SK-N-SH (cell line): Measurements from ENCODE around the gene CCL28. TPM values are rescaled to one million over a fixed set of nuclear protein-coding genes. Genes with fewer than 3 reads are reported as not detected.

ENCODE experiments used
- CTCF ChIA-PET: fragments of 300-600, 350-600 bp; formaldehyde crosslinking; extraction: SDS; loops from one replicate; lab custom pipeline; 2021; lab: Yijun Ruan, JAX
- POLR2A ChIA-PET: fragments of 350-600 bp; sonication (Branson Sonifier 250); formaldehyde crosslinking; extraction: SDS; loops from one replicate; lab custom pipeline; 2020; ENCODE audit warnings: antibody characterized with exemption, inconsistent platforms; lab: Yijun Ruan, JAX
- DNase-seq: peaks from one replicate; pipeline ENCODE4 v3.0.0; 2012
- H2AFZ ChIP-seq: fragments of 200-600 bp; sonication (generic); 2 replicates; pipeline ENCODE4 v1.8.1; 2016; ENCODE audit warnings: antibody characterized with exemption, mild to moderate bottlenecking, low read depth
- H3F3A ChIP-seq: fragments of 200-600 bp; sonication (generic); replicated peaks from 2 replicates; pipeline ENCODE3; 2016; ENCODE audit warnings: antibody characterized with exemption, mild to moderate bottlenecking; ENCODE audit not compliant: insufficient read depth
- H3K27ac ChIP-seq, 2 experiments: fragments of 200-500 bp in 1 of 2; fragments of 200-600 bp in 1 of 2; sonication (Bioruptor generic) in 1 of 2; sonication (generic), shearing (Covaris generic) in 1 of 2; 2 replicates each; pipeline versions ENCODE4 v1.5.1 to v1.6.1; 2014 to 2016; ENCODE audit warnings: low read depth in 2 of 2, inconsistent platforms in 1 of 2, low read length in 1 of 2, mild to moderate bottlenecking in 1 of 2, mixed read lengths in 1 of 2
- H3K27me3 ChIP-seq: fragments of 200-600 bp; sonication (generic), shearing (Covaris generic); 2 replicates; pipeline ENCODE4 v1.6.1; 2016; ENCODE audit warnings: mixed run types; ENCODE audit not compliant: insufficient read depth
- H3K36me3 ChIP-seq, 2 experiments: fragments of 200-500 bp in 1 of 2; fragments of 200-600 bp in 1 of 2; sonication (Bioruptor generic) in 1 of 2; sonication (generic) in 1 of 2; replicated peaks in 1 of 2; 2 replicates each; pipeline versions ENCODE3 to v1.5.1; 2014 to 2016; ENCODE audit warnings: low read length in 1 of 2, mild to moderate bottlenecking in 1 of 2; ENCODE audit not compliant: insufficient read depth in 2 of 2, control insufficient read depth in 1 of 2
- H3K4me1 ChIP-seq, 2 experiments: fragments of 200-500 bp in 1 of 2; fragments of 200-600 bp in 1 of 2; sonication (Bioruptor generic) in 1 of 2; sonication (generic), shearing (Covaris generic) in 1 of 2; 2 replicates each; pipeline versions ENCODE4 v1.5.1 to v1.6.1; 2014 to 2016; ENCODE audit warnings: low read depth in 1 of 2, low read length in 1 of 2, mixed run types in 1 of 2; ENCODE audit not compliant: insufficient read depth in 2 of 2, control insufficient read depth in 1 of 2
- H3K4me2 ChIP-seq: fragments of 200-600 bp; sonication (generic), shearing (Covaris generic); 2 replicates; pipeline ENCODE4 v1.6.1; 2017; ENCODE audit warnings: mixed run types
- H3K4me3 ChIP-seq, 2 experiments: fragments of 200-500 bp in 1 of 2; fragments of 200-600 bp in 1 of 2; sonication (Bioruptor generic) in 1 of 2; sonication (generic), shearing (Covaris generic) in 1 of 2; 2 replicates each; pipeline versions ENCODE4 v1.5.1 to v1.8.1; 2014 to 2016; ENCODE audit warnings: low read depth in 2 of 2, inconsistent platforms in 1 of 2, low read length in 1 of 2, mild to moderate bottlenecking in 1 of 2, mixed read lengths in 1 of 2, moderate library complexity in 1 of 2
- H3K79me2 ChIP-seq: fragments of 200-600 bp; sonication (generic); 2 replicates; pipeline ENCODE4 v1.8.1; 2017; ENCODE audit warnings: mild to moderate bottlenecking; ENCODE audit not compliant: insufficient read depth
- H3K9ac ChIP-seq: fragments of 200-600 bp; sonication (generic); 2 replicates; pipeline ENCODE4 v1.6.1; 2017; ENCODE audit warnings: mixed run types
- H3K9me2 ChIP-seq: fragments of 200-600 bp; sonication (generic); 2 replicates; pipeline ENCODE4 v1.6.1; 2017; ENCODE audit warnings: mixed run types
- H3K9me3 ChIP-seq: fragments of 200-600 bp; sonication (generic); 2 replicates; pipeline ENCODE4 v1.6.1; 2017; ENCODE audit warnings: mixed run types, mild to moderate bottlenecking, moderate library complexity
- H4K20me1 ChIP-seq: fragments of 200-600 bp; sonication (generic); 2 replicates; pipeline ENCODE4 v1.6.1; 2017; ENCODE audit warnings: mild to moderate bottlenecking, mixed run types; ENCODE audit not compliant: insufficient read depth
- EP300 ChIP-seq, 2 experiments: IDR thresholded peaks; 2 replicates each; pipeline versions ENCODE4 v1.4.0 to v1.6.1; 2012; ENCODE audit warnings: borderline replicate concordance in 1 of 2, low read depth in 1 of 2, low read length in 1 of 2
- EZH2phosphoT487 ChIP-seq: fragments of 200-600 bp; sonication (generic); IDR thresholded peaks from 2 replicates; pipeline ENCODE4 v1.6.1; 2017; ENCODE audit warnings: low read depth, mixed run types, mild to moderate bottlenecking, antibody characterized with exemption, moderate library complexity, borderline replicate concordance
- GABPA ChIP-seq: IDR thresholded peaks from 2 replicates; pipeline ENCODE4 v1.4.0; 2012; ENCODE audit warnings: low read depth, mild to moderate bottlenecking
- IRF3 ChIP-seq: fragments of 150-350 bp; IDR thresholded peaks from 2 replicates; pipeline ENCODE4 v1.6.1; 2016; ENCODE audit warnings: mild to moderate bottlenecking, low read depth, low read length
- MXI1 ChIP-seq: IDR thresholded peaks from 2 replicates; pipeline ENCODE4 v1.6.1; 2012; ENCODE audit warnings: mild to moderate bottlenecking, low read depth, low read length, improper control_type of control experiment
- NFIC ChIP-seq: IDR thresholded peaks from 2 replicates; pipeline ENCODE4 v1.4.0; 2012; ENCODE audit warnings: borderline replicate concordance
- NRF1 ChIP-seq: IDR thresholded peaks from 2 replicates; pipeline ENCODE4 v1.6.1; 2012; ENCODE audit warnings: low read depth, mild to moderate bottlenecking, low read length
- PBX3 ChIP-seq: IDR thresholded peaks from 2 replicates; pipeline ENCODE4; 2012
- POLR2AphosphoS5 ChIP-seq: IDR thresholded peaks from 2 replicates; pipeline ENCODE4 v1.6.1; 2012; ENCODE audit warnings: low read depth, low read length
- RAD21 ChIP-seq: IDR thresholded peaks from 2 replicates; pipeline ENCODE4 v1.6.1; 2012; ENCODE audit warnings: mild to moderate bottlenecking, low read length
- RFX5 ChIP-seq: IDR thresholded peaks from 2 replicates; pipeline ENCODE4 v1.6.1; 2012; ENCODE audit warnings: mild to moderate bottlenecking, improper control_type of control experiment, low read length
- RXRA ChIP-seq: IDR thresholded peaks from 2 replicates; pipeline ENCODE4 v1.4.0; 2012; ENCODE audit warnings: low read depth, mild to moderate bottlenecking, borderline replicate concordance
- TAF1 ChIP-seq: IDR thresholded peaks from 2 replicates; pipeline ENCODE4 v1.6.1; 2012; ENCODE audit warnings: low read depth, mild to moderate bottlenecking, low read length, moderate library complexity, borderline replicate concordance
- TCF12 ChIP-seq: IDR thresholded peaks from 2 replicates; pipeline ENCODE4 v1.4.0; 2012
- YY1 ChIP-seq: IDR thresholded peaks from 2 replicates; pipeline ENCODE4 v1.4.0; 2012; ENCODE audit warnings: low read depth, mild to moderate bottlenecking
- WGBS: methylation state at CpG from one replicate; pipeline ENCODE4 v1.1.6; 2017; ENCODE audit warnings: low lambda C conversion rate; 5-methylcytosine and 5-hydroxymethylcytosine counted together
- polyA plus RNA-seq, 3 experiments: library from polyadenylated mRNA; depleted of rRNA; stranded (reverse); fragments of >200 nt; gene quantifications; 2 replicates each; pipeline ENCODE4 v1.2.3, GENCODE V29; 2012
- TF ChIP-seq, protein P1 (sequence below): fragments of 200-600 bp; sonication (generic); IDR thresholded peaks from 2 replicates; pipeline ENCODE4 v1.6.1; 2017; ENCODE audit warnings: antibody characterized with exemption, mild to moderate bottlenecking, moderate library complexity
- TF ChIP-seq, protein P2 (sequence below): IDR thresholded peaks from 2 replicates; pipeline ENCODE4 v1.4.0; 2012; ENCODE audit warnings: low read depth
- TF ChIP-seq, protein P3 (sequence below): IDR thresholded peaks from 2 replicates; pipeline ENCODE4 v1.4.0; 2012; ENCODE audit warnings: low read depth, borderline replicate concordance

Gene CCL28
- polyA plus RNA-seq, 1 of the 3 experiments (the other 2 are of a cell fraction), result not detected

DNA sequence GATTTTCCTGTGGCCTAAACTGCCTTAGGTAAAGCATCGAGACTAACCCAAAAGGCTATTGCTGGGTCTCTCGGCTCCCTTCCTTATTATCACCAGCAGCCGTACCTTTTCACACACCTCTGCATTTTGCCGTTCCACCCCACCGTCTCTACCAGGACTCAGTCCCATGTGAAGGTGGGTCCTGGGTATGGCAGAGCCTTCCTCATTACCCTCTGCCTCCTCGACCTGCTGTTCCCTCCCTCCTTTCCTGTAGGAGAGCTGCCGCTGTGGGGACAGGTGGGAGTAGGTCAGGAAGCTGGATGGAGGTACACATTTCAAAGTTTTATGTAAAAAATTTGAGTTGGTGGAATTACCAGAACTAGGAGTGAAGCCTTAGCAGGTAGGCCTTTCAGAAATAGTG lies 1.8 kb downstream of the CCL28 start:
- H3F3A ChIP-seq, result no peaks in the 10 kb centered on the region
- ChIA-PET CTCF (interaction anchor here (0.8 to 2.1 kb wide), 3 partner anchors 21 to 179 kb away, joined by 3 to 8 read pairs (median 3); no protein-coding TSS in a partner anchor), POLR2A (no interaction called here)
- H3K9me3 ChIP-seq, result no peaks in the 10 kb centered on the region
- H3K9me2 ChIP-seq, result no peaks in the 10 kb centered on the region
- H3K27ac ChIP-seq, result no peak overlapping the region
- DNase-seq, result no peak
- no peaks in the 10 kb centered on the region for H4K20me1 ChIP-seq
- H3K36me3 ChIP-seq, result no peaks in the 10 kb centered on the region
- H3K27me3 ChIP-seq, result no peaks in the 10 kb centered on the region
- TF ChIP-seq MXI1 (no peak), NFIC (no peak), RFX5 (no peak), IRF3 (no peak), RAD21 (no peak), EP300 (IDR thresholded peaks at IDR 0.05; ENCODE audit: borderline replicate concordance in 1 of 2, low read depth in 1 of 2, low read length in 1 of 2) (no peak), EZH2phosphoT487 (no peak), PBX3 (no peak), TAF1 (no peak), TCF12 (no peak), RXRA (no peak), YY1 (no peak), GABPA (no peak), POLR2AphosphoS5 (no peak), NRF1 (no peak)
- TF ChIP-seq, protein P1, sequence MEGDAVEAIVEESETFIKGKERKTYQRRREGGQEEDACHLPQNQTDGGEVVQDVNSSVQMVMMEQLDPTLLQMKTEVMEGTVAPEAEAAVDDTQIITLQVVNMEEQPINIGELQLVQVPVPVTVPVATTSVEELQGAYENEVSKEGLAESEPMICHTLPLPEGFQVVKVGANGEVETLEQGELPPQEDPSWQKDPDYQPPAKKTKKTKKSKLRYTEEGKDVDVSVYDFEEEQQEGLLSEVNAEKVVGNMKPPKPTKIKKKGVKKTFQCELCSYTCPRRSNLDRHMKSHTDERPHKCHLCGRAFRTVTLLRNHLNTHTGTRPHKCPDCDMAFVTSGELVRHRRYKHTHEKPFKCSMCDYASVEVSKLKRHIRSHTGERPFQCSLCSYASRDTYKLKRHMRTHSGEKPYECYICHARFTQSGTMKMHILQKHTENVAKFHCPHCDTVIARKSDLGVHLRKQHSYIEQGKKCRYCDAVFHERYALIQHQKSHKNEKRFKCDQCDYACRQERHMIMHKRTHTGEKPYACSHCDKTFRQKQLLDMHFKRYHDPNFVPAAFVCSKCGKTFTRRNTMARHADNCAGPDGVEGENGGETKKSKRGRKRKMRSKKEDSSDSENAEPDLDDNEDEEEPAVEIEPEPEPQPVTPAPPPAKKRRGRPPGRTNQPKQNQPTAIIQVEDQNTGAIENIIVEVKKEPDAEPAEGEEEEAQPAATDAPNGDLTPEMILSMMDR, result no peak
- TF ChIP-seq, protein P2, sequence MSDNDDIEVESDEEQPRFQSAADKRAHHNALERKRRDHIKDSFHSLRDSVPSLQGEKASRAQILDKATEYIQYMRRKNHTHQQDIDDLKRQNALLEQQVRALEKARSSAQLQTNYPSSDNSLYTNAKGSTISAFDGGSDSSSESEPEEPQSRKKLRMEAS, result no peak
- TF ChIP-seq, protein P3, sequence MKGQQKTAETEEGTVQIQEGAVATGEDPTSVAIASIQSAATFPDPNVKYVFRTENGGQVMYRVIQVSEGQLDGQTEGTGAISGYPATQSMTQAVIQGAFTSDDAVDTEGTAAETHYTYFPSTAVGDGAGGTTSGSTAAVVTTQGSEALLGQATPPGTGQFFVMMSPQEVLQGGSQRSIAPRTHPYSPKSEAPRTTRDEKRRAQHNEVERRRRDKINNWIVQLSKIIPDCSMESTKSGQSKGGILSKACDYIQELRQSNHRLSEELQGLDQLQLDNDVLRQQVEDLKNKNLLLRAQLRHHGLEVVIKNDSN, result no peak
- no peak overlapping the region for H3K4me2 ChIP-seq
- no peaks in the 10 kb centered on the region for H3K79me2 ChIP-seq
- H3K4me1 ChIP-seq, result no peaks in the 10 kb centered on the region
- no peak overlapping the region for H3K4me3 ChIP-seq
- no peak overlapping the region for H3K9ac ChIP-seq
- no peak overlapping the region for H2AFZ ChIP-seq
- WGBS, result 69% methylated on average over 7 of the region's 7 CpGs
